ENCODE results near the gene MYO6.

Gene MYO6

GRCh38 chr6:75762063-75762462 is 13.0 kb downstream of the MYO6 start:
- in situ Hi-C loops (cut with MboI; ENCODE audit: low sequenced_read_pairs), result no loop called here

GRCh38 chr6:75766387-75766786 is 17.3 kb downstream of the MYO6 start:
- in situ Hi-C loops (cut with MboI; ENCODE audit: low sequenced_read_pairs), result no loop called here

GRCh38 chr6:75770844-75771243 is 21.8 kb downstream of the MYO6 start:
- in situ Hi-C loops (cut with MboI; ENCODE audit: low sequenced_read_pairs), result no loop called here

GRCh38 chr6:75775219-75775618 is 26.2 kb downstream of the MYO6 start:
- in situ Hi-C loops (cut with MboI; ENCODE audit: low sequenced_read_pairs), result no loop called here

DNA sequence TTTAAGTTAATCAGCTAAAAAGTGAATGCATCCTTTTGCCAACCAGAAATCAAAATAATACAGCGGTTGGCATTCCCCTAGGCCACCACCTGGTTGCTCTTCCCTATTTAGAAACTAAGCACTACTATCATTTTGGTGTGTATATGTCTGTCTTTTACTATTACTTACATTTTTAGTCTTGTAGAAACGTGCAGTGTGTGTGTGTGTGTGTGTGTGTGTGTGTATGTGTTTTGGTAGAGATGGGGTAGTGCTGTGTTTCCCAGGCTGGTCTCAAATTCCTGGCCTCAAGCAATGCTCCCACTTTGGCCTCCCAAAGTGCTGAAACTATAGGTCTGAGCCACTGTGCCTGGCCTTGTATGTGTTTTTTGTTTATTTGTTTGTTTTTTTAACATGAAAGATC is 27.4 kb downstream of the MYO6 start:
- in situ Hi-C loops (cut with MboI; ENCODE audit: low sequenced_read_pairs), result no loop called here

DNA sequence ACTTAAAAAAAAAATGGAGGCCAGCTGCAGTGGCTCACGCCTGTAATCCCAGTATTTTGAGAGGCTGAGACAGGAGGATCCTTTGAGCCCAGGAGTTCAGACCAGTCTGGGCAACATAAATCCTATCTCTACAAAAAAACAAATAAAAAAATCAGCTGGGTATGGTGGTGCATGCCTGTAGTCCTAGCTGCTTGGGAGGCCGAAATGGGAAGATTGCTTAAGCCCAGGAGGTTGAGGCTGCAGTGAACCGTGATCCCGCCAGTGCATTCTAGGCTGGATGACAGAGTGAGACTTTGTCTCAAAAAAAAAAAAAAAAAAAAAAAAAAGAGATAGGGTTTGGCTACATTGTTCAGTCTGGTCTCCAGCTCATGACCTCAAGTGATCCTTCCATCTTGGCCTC is 29.7 kb downstream of the MYO6 start:
- in situ Hi-C loops (cut with MboI; ENCODE audit: low sequenced_read_pairs), result no loop called here

- in situ Hi-C loops (cut with MboI; ENCODE audit: low sequenced_read_pairs), result no loop called here
Observed at GRCh38 chr6:75786152-75786551, 37.1 kb downstream of the MYO6 start.

- in situ Hi-C loops (cut with MboI; ENCODE audit: low sequenced_read_pairs), result no loop called here
Observed at GRCh38 chr6:75788894-75789293, 39.9 kb downstream of the MYO6 start.

DNA sequence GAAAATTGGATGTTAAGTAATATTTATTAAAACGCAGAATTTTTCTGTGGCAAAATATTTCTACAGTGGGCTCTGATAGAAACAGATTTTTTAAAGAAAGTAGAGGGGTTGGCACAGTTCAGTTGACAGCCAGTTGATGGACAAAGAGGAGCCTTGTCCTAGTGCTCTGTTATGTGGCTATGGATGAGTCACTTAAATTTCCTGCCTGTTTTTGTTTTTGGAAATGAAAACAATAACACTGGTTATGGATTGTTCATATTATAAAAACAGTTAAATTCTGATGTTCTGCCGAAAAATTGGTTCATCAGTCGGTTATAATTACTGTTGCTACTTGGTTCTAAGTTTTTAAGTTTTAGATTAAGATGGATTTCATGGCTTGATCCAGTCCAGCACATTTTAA is 42.8 kb downstream of the MYO6 start:
- in situ Hi-C loops (cut with MboI; ENCODE audit: low sequenced_read_pairs), result no loop called here

DNA sequence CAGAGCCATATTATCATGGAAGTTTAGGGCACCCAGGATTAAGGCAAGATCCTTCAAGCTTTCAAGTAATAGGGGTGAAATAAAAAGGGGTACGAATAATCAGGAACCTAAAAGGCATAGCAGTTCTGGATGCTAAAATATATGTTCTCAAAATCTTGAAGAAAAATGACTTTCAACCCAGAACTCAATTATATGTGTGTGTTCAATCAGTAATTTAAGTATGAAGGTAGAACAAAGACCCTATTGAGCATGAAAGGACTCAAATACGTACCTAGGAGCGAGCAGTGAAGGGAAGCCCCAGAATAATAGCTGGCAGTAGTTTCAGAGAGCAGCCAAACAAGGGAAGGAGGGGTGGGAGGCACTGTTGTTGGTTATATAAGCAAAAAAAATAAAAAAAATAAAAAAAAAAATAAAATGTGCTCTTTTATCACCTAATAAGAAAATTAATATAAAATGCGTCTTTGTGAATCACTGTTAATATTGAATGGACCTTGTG is 45.4 kb downstream of the MYO6 start:
- in situ Hi-C loops (cut with MboI; ENCODE audit: low sequenced_read_pairs), result no loop called here

- in situ Hi-C loops (cut with MboI; ENCODE audit: low sequenced_read_pairs), result no loop called here
Observed at GRCh38 chr6:75794954-75795739, 46.1 kb downstream of the MYO6 start.

DNA sequence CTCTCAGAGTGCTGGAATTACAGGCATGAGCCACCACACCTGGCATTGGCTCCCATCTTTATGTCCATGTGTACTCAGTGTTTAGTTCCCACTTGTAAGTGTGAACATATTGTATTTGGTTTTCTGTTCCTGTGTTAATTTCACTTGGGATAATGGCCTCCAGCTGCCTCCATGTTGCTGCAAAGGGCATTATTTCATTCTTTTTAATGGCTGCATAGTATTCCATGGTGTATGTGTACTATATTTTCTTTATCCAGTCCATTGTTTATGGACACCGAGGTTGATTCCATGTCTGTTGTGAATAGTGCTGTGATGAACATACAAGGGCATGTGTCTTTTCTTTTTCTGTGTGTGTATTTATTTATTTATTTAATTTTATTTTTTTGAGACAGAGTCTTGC is 47.7 kb downstream of the MYO6 start:
- in situ Hi-C loops (cut with MboI; ENCODE audit: low sequenced_read_pairs), result no loop called here

DNA sequence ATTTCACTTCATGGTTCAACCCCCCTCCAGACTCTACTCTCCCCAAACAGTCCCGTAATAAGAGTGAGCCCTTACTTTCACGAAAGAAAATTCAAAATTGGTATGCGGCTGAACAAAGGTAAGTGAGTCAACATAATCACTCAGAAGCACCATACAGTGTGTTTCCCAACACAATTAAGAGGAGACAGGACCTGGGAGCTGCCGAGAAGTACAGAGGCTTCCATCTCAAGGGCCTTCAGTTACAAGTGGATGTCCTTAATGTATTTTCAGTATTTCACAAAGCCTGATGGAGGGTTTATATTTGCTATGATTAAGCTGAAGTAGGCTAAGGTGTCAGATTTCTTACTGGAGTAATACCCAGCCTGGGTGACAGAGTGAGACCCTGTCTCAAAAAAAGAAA is 51.1 kb downstream of the MYO6 start:
- in situ Hi-C loops (cut with MboI; ENCODE audit: low sequenced_read_pairs), result no loop called here

DNA sequence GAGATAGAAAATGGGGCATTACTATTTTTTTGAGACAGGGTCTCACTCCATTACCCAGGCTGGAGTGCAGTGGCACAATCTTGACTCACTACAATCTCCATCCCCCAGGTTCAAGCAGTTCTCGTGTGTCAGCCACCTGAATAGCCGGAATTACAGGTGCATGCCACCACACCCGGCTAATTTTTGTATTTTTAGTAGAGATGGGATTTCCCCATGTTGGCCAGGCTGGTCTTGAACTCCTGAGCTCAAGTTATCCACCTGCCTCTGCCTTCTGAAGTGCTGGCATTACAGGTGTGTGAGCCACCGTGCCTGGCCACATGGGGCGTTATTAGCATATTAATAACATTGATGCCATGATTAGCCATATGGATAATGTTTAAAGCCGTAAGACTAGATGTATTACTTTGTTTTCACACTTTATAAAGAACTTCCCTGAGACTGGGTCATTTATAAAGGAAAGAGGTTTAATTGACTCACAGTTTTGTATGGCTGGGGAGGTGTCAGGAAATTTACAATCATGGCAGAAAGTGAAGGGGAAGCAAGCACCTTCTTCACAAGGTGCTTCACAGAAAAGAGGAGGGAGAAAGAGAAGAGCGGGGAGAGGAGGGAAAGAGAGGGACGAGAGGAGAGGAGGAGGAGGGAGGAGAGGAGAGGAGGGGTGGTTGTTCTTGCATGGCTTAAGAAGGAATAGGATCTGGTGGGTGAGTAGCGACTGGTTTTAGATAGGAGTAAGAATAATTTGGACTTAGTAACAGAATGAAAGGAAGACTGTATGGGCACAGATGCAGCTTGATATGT is 51.9 kb downstream of the MYO6 start:
- in situ Hi-C loops (cut with MboI; ENCODE audit: low sequenced_read_pairs), result no loop called here

DNA sequence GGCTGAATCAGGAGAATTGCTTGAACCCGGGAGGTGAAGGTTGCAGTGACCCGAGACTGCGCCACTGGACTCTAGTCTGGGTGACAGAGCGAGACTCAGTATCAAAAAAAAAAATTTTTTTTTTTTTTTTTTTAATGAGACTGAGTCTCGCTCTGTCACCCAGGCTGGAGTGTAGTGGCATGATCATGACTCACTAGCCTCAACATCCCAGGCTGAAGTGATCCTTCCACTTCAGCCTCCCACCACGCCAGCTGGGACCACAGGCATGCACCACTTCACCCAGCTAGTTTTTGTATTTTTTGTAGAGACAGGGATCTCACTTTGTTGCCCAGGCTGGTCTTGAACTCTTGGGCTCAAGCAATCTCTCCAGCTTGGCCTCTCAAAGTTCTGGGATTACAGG is 53.3 kb downstream of the MYO6 start:
- in situ Hi-C loops (cut with MboI; ENCODE audit: low sequenced_read_pairs), result no loop called here

DNA sequence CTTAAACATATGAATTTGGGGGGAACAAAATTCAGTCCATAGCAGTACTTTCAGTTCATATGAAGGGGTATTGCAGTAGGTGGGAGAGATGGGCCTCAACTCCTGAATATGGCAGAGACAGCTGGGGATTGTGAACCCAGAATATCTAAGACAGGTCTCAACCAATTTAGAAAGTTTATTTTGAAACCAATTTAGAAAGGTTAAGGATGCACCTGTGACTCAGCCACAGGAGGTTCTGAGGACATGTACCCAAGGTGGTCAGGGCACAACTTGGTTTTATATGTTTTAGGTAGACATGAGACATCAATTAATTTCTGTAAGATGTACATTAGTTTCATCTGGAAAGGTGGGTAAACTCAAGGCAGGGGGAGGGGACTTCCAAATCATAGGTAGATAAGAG is 59.5 kb downstream of the MYO6 start:
- in situ Hi-C loops (cut with MboI; ENCODE audit: low sequenced_read_pairs), result no loop called here

DNA sequence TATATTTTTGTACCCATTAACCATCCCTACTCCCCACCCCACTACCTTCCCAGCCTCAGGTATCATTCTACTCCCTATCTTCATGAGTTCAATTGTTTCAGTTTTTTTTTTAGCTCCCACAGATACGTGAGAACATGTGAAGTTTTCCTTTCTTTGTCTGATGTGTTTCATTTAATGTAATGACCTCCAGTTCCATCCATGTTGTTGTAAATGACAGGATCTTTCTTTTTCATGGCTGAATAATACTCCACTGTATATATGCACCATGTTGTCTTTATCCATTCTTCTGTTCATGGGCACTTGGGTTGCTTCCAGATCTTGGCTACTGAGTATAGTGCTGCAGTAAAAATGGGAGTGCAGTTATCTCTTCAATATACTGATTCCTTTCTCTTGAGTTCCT is 63.5 kb downstream of the MYO6 start:
- in situ Hi-C loops (cut with MboI; ENCODE audit: low sequenced_read_pairs), result no loop called here

DNA sequence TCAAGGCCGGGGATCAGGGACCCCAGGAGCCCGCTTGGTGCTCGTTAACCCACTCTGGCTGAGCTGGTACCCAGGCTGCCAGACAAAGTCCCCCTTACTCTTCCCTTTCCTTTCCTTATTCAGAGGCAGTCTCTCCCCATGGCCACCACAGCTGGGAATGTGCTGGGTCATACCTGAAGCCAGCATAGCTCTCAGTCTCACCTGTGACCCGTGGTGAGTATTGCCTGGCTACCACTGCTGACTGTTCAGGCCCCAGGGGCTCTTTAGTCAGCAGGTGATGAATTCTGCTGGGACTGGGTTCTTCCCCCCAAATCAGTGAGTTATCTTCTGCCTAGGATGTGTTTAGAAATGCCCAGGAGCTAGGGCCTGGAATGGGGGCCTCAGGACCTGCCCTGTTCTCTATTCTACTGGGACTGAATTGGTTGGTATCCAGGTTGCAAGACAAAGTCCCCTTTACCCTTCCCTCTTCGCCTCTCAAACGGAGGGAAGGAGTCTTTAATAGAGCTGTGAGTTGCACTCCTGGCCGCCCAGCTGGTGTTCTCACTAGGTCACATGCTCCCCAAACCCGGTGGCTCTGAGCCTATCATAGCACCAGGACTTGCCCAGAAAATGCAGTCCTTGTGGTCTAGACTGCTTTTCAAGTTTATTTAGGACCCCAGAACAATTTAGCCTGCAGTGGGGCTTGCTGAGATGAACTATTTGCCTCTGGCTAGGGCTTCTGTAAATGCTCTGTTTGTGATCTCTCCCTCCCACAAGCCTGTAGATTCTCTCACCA is 64.6 kb downstream of the MYO6 start:
- in situ Hi-C loops (cut with MboI; ENCODE audit: low sequenced_read_pairs), result no loop called here

DNA sequence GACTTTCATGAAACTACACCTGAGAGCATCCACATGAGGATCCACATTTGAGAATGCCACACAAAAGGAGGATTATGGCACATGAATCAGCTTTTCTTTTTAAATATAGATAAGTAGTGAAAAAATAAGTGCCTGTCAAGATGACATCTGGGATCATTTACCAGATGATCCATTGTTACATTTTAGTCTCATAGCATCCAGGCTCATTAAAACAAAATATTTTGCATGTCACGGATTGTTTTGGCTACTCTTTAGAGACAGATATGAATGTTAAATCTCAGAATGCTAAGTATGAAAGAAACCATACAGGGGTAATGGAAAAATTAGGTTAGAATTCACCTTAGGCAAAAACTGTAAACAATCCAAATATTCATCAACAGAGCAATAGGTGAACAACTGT is 66.7 kb downstream of the MYO6 start:
- in situ Hi-C loops (cut with MboI; ENCODE audit: low sequenced_read_pairs), result no loop called here

GRCh38 chr6:75818098-75818855 is 69.2 kb downstream of the MYO6 start:
- in situ Hi-C loops (cut with MboI; ENCODE audit: low sequenced_read_pairs), result no loop called here
